Endothelial cell of umbilical vein (primary cell): ENCODE results near the gene PSMC3. TPM values are rescaled to one million over a fixed set of nuclear protein-coding genes. Genes with fewer than 3 reads are reported as not detected.

ENCODE experiments used
- Bru-seq: library from RNA; stranded (reverse); fragments of 400-500 nt; gene quantifications from one replicate; lab custom pipeline; 2021; lab: Mats Ljungman, UMichigan
- BruChase-seq, 2 experiments: library from RNA; stranded (reverse); fragments of 400-500 nt; gene quantifications; one replicate each; lab custom pipeline; 2021; lab: Mats Ljungman, UMichigan
- BruUV-seq: library from RNA; stranded (reverse); fragments of 400-500 nt; replicated peaks from 2 replicates; lab custom pipeline; 2021; lab: Mats Ljungman, UMichigan
- CTCF ChIA-PET: fragments of 300-600, 350-600 bp; sonication (Branson Sonifier 250); formaldehyde crosslinking; loops from one replicate; lab custom pipeline; 2021; ENCODE audit warnings: antibody characterized with exemption, inconsistent platforms; lab: Charles Lee
- POLR2A ChIA-PET: fragments of 300-600, 350-600 bp; sonication (Branson Sonifier 250); formaldehyde crosslinking; loops from one replicate; lab custom pipeline; 2021; ENCODE audit warnings: antibody characterized with exemption, inconsistent platforms; lab: Charles Lee
- DNase-seq: peaks from one replicate; pipeline ENCODE4 v3.0.0-alpha.2; 2011; ENCODE audit warnings: low read depth, low spot score
- FAIRE-seq: peaks from 2 replicates; lab custom pipeline; 2011; peaks lifted over from hg19 to GRCh38; lab: Jason Lieb, UNC
- H2AFZ ChIP-seq: 2 replicates; pipeline ENCODE4 v1.6.0; 2012; ENCODE audit warnings: low read depth, low read length, control low read depth, inconsistent platforms
- H3K27ac ChIP-seq: 2 replicates; pipeline ENCODE4 v1.5.1; 2011; ENCODE audit warnings: low read depth, mild to moderate bottlenecking, control low read depth, low read length, moderate library complexity; ENCODE audit not compliant: insufficient read depth
- H3K27me3 ChIP-seq, 2 experiments: 2 replicates each; pipeline versions ENCODE4 v1.6.0 to v1.6.1; 2011; ENCODE audit warnings: low read length in 2 of 2, mixed read lengths in 1 of 2; ENCODE audit not compliant: control insufficient read depth in 2 of 2, insufficient read depth in 2 of 2
- H3K36me3 ChIP-seq, 2 experiments: 2 replicates in 1 of 2; 3 replicates in 1 of 2; pipeline ENCODE4 v1.5.1; 2011; ENCODE audit warnings: low read length in 2 of 2, mild to moderate bottlenecking in 1 of 2, moderate library complexity in 1 of 2; ENCODE audit not compliant: control insufficient read depth in 2 of 2, insufficient read depth in 2 of 2; ENCODE audit errors: extremely low read depth in 1 of 2
- H3K4me1 ChIP-seq: 3 replicates; pipeline ENCODE4 v1.5.1; 2011; ENCODE audit warnings: mild to moderate bottlenecking, low read length; ENCODE audit not compliant: control insufficient read depth, insufficient read depth; ENCODE audit errors: extremely low read depth
- H3K4me2 ChIP-seq: 2 replicates; pipeline ENCODE4 v1.6.1; 2011; ENCODE audit warnings: low read length, control low read depth, mixed read lengths; ENCODE audit not compliant: insufficient read depth
- H3K4me3 ChIP-seq, 3 experiments: fragments of 200-600 bp in 1 of 3; sonication (generic), shearing (Covaris generic) in 1 of 3; replicated peaks in 1 of 3; 2 replicates each; pipeline ENCODE4 v1.5.1; 2011 to 2016; ENCODE audit warnings: control low read depth in 3 of 3, low read length in 3 of 3, mild to moderate bottlenecking in 2 of 3, inconsistent platforms in 1 of 3, low read depth in 1 of 3, moderate library complexity in 1 of 3; ENCODE audit not compliant: insufficient read depth in 1 of 3
- H3K79me2 ChIP-seq: 2 replicates; pipeline ENCODE4 v1.6.0; 2012; ENCODE audit warnings: low read length, inconsistent platforms; ENCODE audit not compliant: control insufficient read depth, insufficient read depth
- H3K9ac ChIP-seq: replicated peaks from 2 replicates; pipeline ENCODE3; 2011; ENCODE audit warnings: low read length, control low read depth; ENCODE audit not compliant: insufficient read depth; ENCODE audit errors: extremely low read depth
- H3K9me1 ChIP-seq: replicated peaks from 3 replicates; pipeline ENCODE4 v1.6.0; 2011; ENCODE audit warnings: mild to moderate bottlenecking, low read length; ENCODE audit not compliant: control insufficient read depth, insufficient read depth; ENCODE audit errors: extremely low read depth
- H3K9me3 ChIP-seq: replicated peaks from 2 replicates; pipeline ENCODE4 v1.5.1; 2012; ENCODE audit warnings: low read length, inconsistent platforms; ENCODE audit not compliant: control insufficient read depth, insufficient read depth
- H4K20me1 ChIP-seq: replicated peaks from 2 replicates; pipeline ENCODE3; 2011; ENCODE audit warnings: mild to moderate bottlenecking, low read length; ENCODE audit not compliant: control insufficient read depth, insufficient read depth; ENCODE audit errors: extremely low read depth
- CTCF ChIP-seq, 2 donors: IDR thresholded peaks; 1 replicate in 1 of 2; 2 replicates in 1 of 2; pipeline ENCODE4 v1.5.1; 2011; ENCODE audit warnings: low read length in 2 of 2, mild to moderate bottlenecking in 2 of 2, moderate library complexity in 2 of 2, control low read depth in 1 of 2, inconsistent platforms in 1 of 2, low read depth in 1 of 2; ENCODE audit not compliant: insufficient read depth in 1 of 2; ENCODE audit errors: extremely low read depth in 1 of 2
- EZH2 ChIP-seq: IDR thresholded peaks from 2 replicates; pipeline ENCODE4 v1.6.1; 2012; ENCODE audit warnings: borderline replicate concordance, low read depth, mild to moderate bottlenecking, moderate library complexity, low read length, inconsistent platforms; ENCODE audit not compliant: severe bottlenecking
- FOS ChIP-seq: IDR thresholded peaks from 2 replicates; pipeline ENCODE4 v1.6.1; 2011; ENCODE audit warnings: mild to moderate bottlenecking, low read length, moderate library complexity, borderline replicate concordance; ENCODE audit not compliant: insufficient read depth
- GATA2 ChIP-seq: IDR thresholded peaks from 2 replicates; pipeline ENCODE4 v1.7.0; 2011; ENCODE audit warnings: low read depth, mild to moderate bottlenecking, moderate library complexity, mixed read lengths, low read length; ENCODE audit not compliant: insufficient read length, insufficient read depth
- JUN ChIP-seq: IDR thresholded peaks from 2 replicates; pipeline ENCODE4 v1.6.1; 2011; ENCODE audit warnings: borderline replicate concordance, low read depth; ENCODE audit not compliant: insufficient read length, insufficient read depth
- MYC ChIP-seq: IDR thresholded peaks from one replicate; pipeline ENCODE4 v1.6.1; 2011; ENCODE audit warnings: mild to moderate bottlenecking, low read depth, low read length
- POLR2A ChIP-seq: IDR thresholded peaks from 2 replicates; pipeline ENCODE4 v1.6.1; 2012; ENCODE audit warnings: low read depth, mild to moderate bottlenecking, control low read depth, low read length
- POLR2AphosphoS5 ChIP-seq: IDR thresholded peaks from 2 replicates; pipeline ENCODE4 v1.6.1; 2012; ENCODE audit warnings: low read depth, mild to moderate bottlenecking, control low read depth, low read length, moderate library complexity; ENCODE audit not compliant: insufficient read depth
- dilution Hi-C: fragments of 300-500 bp; cut with MboI; formaldehyde crosslinking; loops from one replicate; pipeline ENCODE4 v1.15.0; 2019; ENCODE audit warnings: low sequenced_read_pairs; ENCODE audit not compliant: extremely low pct_ligation_motif_present
- intact Hi-C: fragments of 100-400 bp; cut with micrococcal nuclease; formaldehyde crosslinking; loops from one replicate; pipeline ENCODE4 v1.10.0; 2022
- long read RNA-seq: library from polyadenylated mRNA; stranded (forward); transcript quantifications from one replicate; pipeline ENCODE4 v2.0.0, GENCODE V29; 2021
- polyA minus RNA-seq, 3 experiments: library from RNA; depleted of rRNA, polyadenylated mRNA; stranded (reverse); fragments of >200 nt; gene quantifications; 1 replicate in 1 of 3; 2 replicates in 2 of 3; pipeline ENCODE4 v1.2.3, GENCODE V29; 2011
- polyA plus RNA-seq, 4 experiments: library from polyadenylated mRNA; depleted of rRNA in 3 of 4; stranded (reverse) in 3 of 4; unstranded in 1 of 4; fragments of >200 nt; gene quantifications; 2 replicates each; pipeline versions ENCODE4 v1.2.1 to v1.2.3, GENCODE V29; 2011 to 2012; ENCODE audit warnings: missing spikeins in 1 of 4
- total RNA-seq: library from RNA; stranded (reverse); gene quantifications from 2 replicates; pipeline ENCODE4 v1.2.3, GENCODE V29; 2021
- TF ChIP-seq, protein P1 (sequence below): IDR thresholded peaks from 2 replicates; pipeline ENCODE4 v1.6.1; 2011; ENCODE audit not compliant: insufficient read depth, insufficient read length

Gene PSMC3
- 202 and 203 TPM in 2 replicates for total RNA-seq
- 153 and 179 TPM in 2 replicates for polyA plus RNA-seq
- polyA plus RNA-seq (2011; cell fraction: cytosol; rRNA removed), result 233 and 266 TPM in 2 replicates
- polyA plus RNA-seq (2011; cell fraction: nucleus; rRNA removed), result 158 and 268 TPM in 2 replicates
- 223 and 224 TPM in 2 replicates for polyA plus RNA-seq (2012)
- 113 and 125 TPM in 2 replicates for polyA minus RNA-seq
- polyA minus RNA-seq (2011; cell fraction: cytosol; rRNA and poly(A)+ RNA removed), result 169 TPM
- polyA minus RNA-seq (2011; cell fraction: nucleus; rRNA and poly(A)+ RNA removed), result 47.0 and 56.1 TPM in 2 replicates
- percentile 80 among the genes with signal in this experiment for Bru-seq, nascent RNA
- BruChase-seq, experiment 1, labeled RNA remaining after a 6-hour chase, result percentile 92 among the genes with signal in this experiment
- BruChase-seq, experiment 2, labeled RNA remaining after a 2-hour chase, result percentile 80 among the genes with signal in this experiment
- long read RNA-seq, transcript PSMC3-212 (12 exons, 1,373 nt), result major isoform, 1,055 of 1,320 reads
- long read RNA-seq, partial matches to known transcripts, result 206 of 1,320 reads
- long read RNA-seq, other reads (novel, unspliced or antisense), result 59 of 1,320 reads

GRCh38 chr11:47426062-47426956, at the start of gene PSMC3:
Gene PSMC3 (minus strand): TSS chr11:47426439. CDS start chr11:47426279, 160 bp downstream.
- DNase-seq, result peak; percentile 97
- TF ChIP-seq FOS (no peak), JUN (no peak), CTCF (IDR thresholded peaks at IDR 0.05; ENCODE audit: extremely low read depth in 1 of 2, insufficient read depth in 1 of 2, low read depth in 1 of 2, low read length in 2 of 2) (no peak), GATA2 (no peak), EZH2 (no peak), POLR2AphosphoS5 (peak; percentile 75), POLR2A (peak; percentile 80), MYC (no peak)
- TF ChIP-seq, protein P1, sequence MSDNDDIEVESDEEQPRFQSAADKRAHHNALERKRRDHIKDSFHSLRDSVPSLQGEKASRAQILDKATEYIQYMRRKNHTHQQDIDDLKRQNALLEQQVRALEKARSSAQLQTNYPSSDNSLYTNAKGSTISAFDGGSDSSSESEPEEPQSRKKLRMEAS, result peak; percentile 61
- peak; percentile 96 for FAIRE-seq
- Histone ChIP-seq H3K79me2 (peaks cover 23% of the 10 kb centered on the region), H3K36me3 (peaks cover 11 to 16% of the 10 kb centered on the region in 2 experiments), H3K4me1 (peaks cover 10% of the 10 kb centered on the region), H3K4me3 (peak within 1 kb of the TSS; percentile 68 to 89 (median 79)), H3K9ac (peak within 1 kb of the TSS; percentile 96), H3K27ac (peak within 1 kb of the TSS; percentile 90), H3K4me2 (peak within 1 kb of the TSS; percentile 81), H3K9me3 (no peaks in the 10 kb centered on the region), H3K9me1 (no peaks in the 10 kb centered on the region), H3K27me3 (no peaks in the 10 kb centered on the region), H2AFZ (peak within 1 kb of the TSS; percentile 90), H4K20me1 (no peaks in the 10 kb centered on the region)
- dilution Hi-C loops (no loop called here), intact Hi-C loops (loop anchor here (1.0 to 5.0 kb wide), 3 partner anchors 10 to 151 kb away; partner anchors contain the start of genes CELF1, KBTBD4 and NDUFS3)
- ChIA-PET CTCF (interaction anchor here (1.0 to 2.3 kb wide), 5 partner anchors 14 to 71 kb away, joined by 3 to 16 read pairs (median 9); no protein-coding TSS in a partner anchor), POLR2A (interaction anchor here (1.1 to 1.4 kb wide), 2 partner anchors 10 to 15 kb away, joined by 4 to 7 read pairs; no protein-coding TSS in a partner anchor)
- BruUV-seq, result no TSS peak
